Limb (tissue), 2 donors: ENCODE data around the gene FLT1.
A peak's percentile ranks its signal among the peaks of the same experiment; 100 is the strongest.

Source experiments
- DNase-seq, 2 donors: peaks; one replicate each; pipeline ENCODE4 v3.0.0-alpha.2; 2016; ENCODE audit errors: extremely low spot score in 2 of 2

The FLT1 gene, protein sequence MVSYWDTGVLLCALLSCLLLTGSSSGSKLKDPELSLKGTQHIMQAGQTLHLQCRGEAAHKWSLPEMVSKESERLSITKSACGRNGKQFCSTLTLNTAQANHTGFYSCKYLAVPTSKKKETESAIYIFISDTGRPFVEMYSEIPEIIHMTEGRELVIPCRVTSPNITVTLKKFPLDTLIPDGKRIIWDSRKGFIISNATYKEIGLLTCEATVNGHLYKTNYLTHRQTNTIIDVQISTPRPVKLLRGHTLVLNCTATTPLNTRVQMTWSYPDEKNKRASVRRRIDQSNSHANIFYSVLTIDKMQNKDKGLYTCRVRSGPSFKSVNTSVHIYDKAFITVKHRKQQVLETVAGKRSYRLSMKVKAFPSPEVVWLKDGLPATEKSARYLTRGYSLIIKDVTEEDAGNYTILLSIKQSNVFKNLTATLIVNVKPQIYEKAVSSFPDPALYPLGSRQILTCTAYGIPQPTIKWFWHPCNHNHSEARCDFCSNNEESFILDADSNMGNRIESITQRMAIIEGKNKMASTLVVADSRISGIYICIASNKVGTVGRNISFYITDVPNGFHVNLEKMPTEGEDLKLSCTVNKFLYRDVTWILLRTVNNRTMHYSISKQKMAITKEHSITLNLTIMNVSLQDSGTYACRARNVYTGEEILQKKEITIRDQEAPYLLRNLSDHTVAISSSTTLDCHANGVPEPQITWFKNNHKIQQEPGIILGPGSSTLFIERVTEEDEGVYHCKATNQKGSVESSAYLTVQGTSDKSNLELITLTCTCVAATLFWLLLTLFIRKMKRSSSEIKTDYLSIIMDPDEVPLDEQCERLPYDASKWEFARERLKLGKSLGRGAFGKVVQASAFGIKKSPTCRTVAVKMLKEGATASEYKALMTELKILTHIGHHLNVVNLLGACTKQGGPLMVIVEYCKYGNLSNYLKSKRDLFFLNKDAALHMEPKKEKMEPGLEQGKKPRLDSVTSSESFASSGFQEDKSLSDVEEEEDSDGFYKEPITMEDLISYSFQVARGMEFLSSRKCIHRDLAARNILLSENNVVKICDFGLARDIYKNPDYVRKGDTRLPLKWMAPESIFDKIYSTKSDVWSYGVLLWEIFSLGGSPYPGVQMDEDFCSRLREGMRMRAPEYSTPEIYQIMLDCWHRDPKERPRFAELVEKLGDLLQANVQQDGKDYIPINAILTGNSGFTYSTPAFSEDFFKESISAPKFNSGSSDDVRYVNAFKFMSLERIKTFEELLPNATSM (N-terminal part only)

DNA sequence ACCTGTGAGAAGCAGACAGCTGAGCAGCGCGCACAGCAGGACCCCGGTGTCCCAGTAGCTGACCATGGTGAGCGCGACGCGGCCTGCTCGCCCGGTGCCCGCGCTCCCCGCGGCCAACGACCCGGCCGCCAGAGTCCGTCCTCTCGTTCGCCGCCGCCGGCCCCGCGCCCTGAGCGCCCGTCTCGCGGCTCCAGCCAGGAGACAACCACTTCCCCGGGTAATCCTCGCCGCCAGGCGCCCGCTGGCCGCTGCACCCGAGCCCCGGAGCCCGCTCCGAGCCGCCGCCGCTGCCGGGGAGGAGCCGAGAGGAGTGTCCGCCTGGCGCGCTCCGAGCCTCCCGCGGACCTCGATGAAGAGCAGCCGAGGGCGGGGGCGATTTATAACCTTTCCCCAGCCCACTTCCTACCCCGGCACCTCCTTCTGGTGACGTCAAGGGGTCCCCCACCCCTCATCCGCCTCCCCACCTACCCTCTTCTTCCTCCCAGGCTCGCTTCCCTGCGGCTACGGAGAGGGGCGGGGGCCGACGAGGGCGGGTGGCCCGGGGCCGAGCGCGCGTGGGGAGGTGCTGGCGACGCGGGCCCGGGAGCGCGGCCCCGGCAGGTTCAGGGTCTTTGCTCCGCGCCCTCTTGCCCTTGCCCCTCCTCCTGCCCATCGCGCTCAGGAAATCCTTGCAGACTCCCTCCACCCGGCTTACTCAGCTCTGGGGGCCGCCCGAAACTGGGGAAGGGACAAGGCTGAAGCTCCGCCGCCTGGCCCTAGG is at the start of gene FLT1:
Gene FLT1, minus strand, starts transcription at position 351 of the 760 bp plus-strand sequence. Its CDS starts 285 bp downstream, at position 66.
- DNase-seq: peak in 1 of 2 donors; percentile 71

DNA sequence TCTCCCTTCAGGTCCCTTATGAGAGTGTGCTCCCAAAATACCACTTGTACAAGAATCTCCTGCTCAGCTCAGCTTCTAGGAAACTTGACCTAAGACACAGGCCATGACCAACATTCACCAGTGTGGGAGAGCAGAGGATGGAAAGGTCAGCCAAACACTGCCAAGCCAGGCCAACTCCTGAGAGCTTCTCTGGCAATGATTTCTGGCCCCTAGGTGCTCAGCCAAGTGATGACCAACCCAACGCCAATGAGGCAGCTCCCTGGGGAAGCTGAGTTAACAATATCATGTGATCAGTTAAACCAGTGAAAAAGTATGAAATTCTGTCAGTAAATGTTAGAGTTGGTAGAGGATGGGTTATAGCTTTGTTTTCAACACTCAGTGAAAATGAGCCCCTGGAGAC is 49.1 kb upstream of the FLT1 start:
- no peak for DNase-seq

- DNase-seq: no peak
These were observed 47.9 kb upstream of the FLT1 start for GRCh38 chr13:28542804-28543203.

- no peak for DNase-seq
These were observed 47.0 kb upstream of the FLT1 start for GRCh38 chr13:28541966-28542365.

DNA sequence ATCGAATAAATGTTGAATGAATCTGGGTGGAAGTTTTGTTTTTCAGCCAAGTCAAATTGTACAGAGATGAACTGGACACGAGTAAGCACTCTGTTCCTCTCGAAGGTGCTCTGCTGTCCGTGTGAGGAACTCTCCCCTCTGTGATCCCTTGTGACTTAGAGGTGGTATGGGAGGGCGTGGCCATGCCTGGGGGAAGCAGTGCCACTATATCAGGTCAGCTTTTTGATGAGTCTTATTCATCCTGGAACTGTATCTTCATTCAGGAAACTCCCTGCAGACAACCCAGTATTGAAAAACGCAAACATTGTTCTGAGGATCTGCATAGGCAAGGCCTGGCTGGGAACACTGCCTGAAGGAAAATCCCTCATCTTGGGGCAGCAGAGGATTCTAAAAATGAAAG is 45.7 kb upstream of the FLT1 start:
- no peak for DNase-seq

- DNase-seq: no peak
These were observed 44.8 kb upstream of the FLT1 start for GRCh38 chr13:28539625-28540286.

DNA sequence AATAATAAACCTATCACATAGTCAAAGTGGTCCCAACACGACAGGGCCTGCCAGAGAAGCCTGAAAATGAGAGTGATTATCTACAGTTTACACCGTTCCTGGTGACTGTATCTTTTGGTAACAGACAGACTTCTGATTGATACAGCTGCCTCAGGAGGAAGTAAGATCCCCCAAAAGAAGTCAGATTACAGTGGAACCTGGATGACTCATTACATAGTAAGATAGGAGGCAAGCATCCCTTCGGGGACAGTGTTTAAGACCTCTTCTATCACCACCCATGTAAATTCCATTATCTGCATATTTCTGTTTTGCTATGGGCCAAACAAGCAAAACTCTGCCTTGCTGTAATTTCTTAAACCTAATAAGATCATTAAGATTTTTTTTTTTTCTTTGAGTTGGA is 44.0 kb upstream of the FLT1 start:
- DNase-seq: no peak

GRCh38 chr13:28537171-28537570 is 42.2 kb upstream of the FLT1 start:
- no peak for DNase-seq

DNA sequence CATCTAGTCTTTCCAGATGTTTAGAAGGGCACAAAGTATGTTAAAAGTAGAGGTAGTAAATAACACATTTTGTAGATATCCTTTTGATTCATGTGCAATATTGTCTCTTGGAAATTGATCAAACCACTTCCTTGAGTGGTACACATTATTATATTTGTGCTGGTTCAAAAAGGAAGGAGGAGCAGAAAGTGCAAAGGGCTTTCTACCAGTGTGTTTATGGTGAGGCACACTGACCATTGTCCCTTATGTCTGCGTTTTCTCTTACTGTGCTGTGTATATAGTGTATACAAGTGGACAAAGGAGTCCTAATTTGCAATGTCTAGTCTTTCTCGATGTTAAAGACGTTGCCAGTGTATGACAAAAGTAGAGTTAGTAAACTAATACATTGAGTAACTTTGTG is 41.4 kb upstream of the FLT1 start:
- DNase-seq: no peak

- no peak for DNase-seq
These were observed 40.8 kb upstream of the FLT1 start for GRCh38 chr13:28535734-28536133.

GRCh38 chr13:28534801-28535200 is 39.9 kb upstream of the FLT1 start:
- DNase-seq: no peak

GRCh38 chr13:28534210-28534609 is 39.3 kb upstream of the FLT1 start:
- no peak for DNase-seq

DNA sequence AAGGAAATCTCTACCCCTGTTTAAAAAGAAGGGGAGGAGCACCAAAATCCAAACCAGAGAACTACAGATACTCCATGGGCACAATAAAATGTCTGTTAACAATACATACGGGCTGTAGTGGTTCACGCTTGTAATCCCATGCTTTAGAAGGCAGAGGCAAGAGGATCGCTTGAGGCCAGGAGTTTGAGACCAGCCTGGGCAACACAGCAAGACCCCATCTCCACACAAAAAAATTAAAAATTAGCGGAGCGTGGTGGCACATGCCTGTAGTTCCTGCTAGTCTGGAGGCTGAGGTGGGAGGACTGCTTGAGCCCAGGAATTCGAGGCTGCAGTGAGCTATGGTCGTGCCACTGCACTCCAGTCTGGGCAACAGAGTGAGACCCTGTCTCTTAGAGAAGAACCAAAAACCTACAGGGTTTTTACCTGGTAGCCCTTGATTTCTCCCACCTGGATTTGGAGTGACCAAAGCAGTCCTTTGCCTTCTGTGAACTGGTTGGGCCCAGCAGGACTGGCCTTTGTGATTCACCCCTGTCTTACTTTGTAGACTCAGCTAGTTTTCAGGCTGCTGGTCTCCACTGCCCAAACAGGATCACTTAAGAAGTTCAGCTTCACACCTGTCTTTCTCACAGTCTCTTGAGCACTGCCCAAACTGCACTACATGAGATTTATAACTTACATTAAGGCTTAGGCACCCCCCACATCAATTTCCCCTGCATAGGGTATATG is 38.7 kb upstream of the FLT1 start:
- no peak for DNase-seq

- no peak for DNase-seq
These were observed 38.2 kb upstream of the FLT1 start for GRCh38 chr13:28533125-28533436.

- peak in 1 of 2 donors; percentile 56 for DNase-seq
These were observed 37.6 kb upstream of the FLT1 start for GRCh38 chr13:28532388-28533124.

- DNase-seq: no peak
These were observed 37.0 kb upstream of the FLT1 start for GRCh38 chr13:28531845-28532387.

- DNase-seq: peak; percentile 51 to 72
These were observed 36.3 kb upstream of the FLT1 start for GRCh38 chr13:28531077-28531844.

DNA sequence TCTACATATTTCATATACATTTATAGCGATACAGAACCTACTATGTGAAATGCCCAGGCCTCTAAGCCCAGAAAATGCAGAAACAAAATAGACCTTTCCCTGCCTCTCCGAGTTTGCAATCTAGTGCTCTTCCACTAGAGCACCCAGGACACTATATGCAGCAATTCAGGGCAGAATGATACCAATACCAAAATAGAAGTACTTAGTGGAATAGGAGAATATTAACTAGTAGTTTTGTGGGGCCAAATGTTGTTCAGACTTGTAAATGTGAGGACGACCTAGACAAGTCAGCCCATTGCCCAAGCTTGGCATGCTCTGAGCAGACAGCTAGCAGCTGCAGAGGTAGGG is 35.8 kb upstream of the FLT1 start:
- DNase-seq: no peak
